HEK293 (cell line): ENCODE data around the gene TNNT3.

Experiments
- SETDB1 ChIP-seq: IDR thresholded peaks from one replicate; pipeline ENCODE4 v1.6.1; 2017; ENCODE audit warnings: mild to moderate bottlenecking, low read length, moderate library complexity, mixed read lengths; ENCODE audit not compliant: insufficient read length
- ZBTB20 ChIP-seq: fragments of 450-650 bp; formaldehyde crosslinking; IDR thresholded peaks from 2 replicates; pipeline ENCODE4 v1.5.1; 2016; ENCODE audit warnings: missing biosample characterization, missing genetic modification characterization
- ZFP37 ChIP-seq: fragments of 450-650 bp; formaldehyde crosslinking; IDR thresholded peaks from 2 replicates; pipeline ENCODE4 v1.5.1; 2016; ENCODE audit warnings: missing biosample characterization, missing genetic modification characterization
- ZNF223 ChIP-seq: fragments of 450-650 bp; formaldehyde crosslinking; IDR thresholded peaks from 2 replicates; pipeline ENCODE4 v1.5.1; 2016; ENCODE audit warnings: missing biosample characterization, missing genetic modification characterization
- ZNF302 ChIP-seq: fragments of 450-650 bp; formaldehyde crosslinking; IDR thresholded peaks from 2 replicates; pipeline ENCODE4 v1.5.1; 2016; ENCODE audit warnings: missing biosample characterization, missing genetic modification characterization, low read depth
- ZNF76 ChIP-seq: fragments of 450-650 bp; formaldehyde crosslinking; IDR thresholded peaks from 2 replicates; pipeline ENCODE4; 2016; ENCODE audit warnings: low read depth, missing biosample characterization, missing genetic modification characterization, borderline replicate concordance
- TF ChIP-seq, protein P1 (sequence below): fragments of 450-650 bp; formaldehyde crosslinking; IDR thresholded peaks from 2 replicates; pipeline ENCODE4 v1.5.1; 2016; ENCODE audit warnings: missing biosample characterization, missing genetic modification characterization
- TF ChIP-seq, protein P2 (sequence below): fragments of 450-650 bp; formaldehyde crosslinking; IDR thresholded peaks from 2 replicates; pipeline ENCODE4 v1.5.1; 2016; ENCODE audit warnings: missing biosample characterization, missing genetic modification characterization, low read depth

DNA sequence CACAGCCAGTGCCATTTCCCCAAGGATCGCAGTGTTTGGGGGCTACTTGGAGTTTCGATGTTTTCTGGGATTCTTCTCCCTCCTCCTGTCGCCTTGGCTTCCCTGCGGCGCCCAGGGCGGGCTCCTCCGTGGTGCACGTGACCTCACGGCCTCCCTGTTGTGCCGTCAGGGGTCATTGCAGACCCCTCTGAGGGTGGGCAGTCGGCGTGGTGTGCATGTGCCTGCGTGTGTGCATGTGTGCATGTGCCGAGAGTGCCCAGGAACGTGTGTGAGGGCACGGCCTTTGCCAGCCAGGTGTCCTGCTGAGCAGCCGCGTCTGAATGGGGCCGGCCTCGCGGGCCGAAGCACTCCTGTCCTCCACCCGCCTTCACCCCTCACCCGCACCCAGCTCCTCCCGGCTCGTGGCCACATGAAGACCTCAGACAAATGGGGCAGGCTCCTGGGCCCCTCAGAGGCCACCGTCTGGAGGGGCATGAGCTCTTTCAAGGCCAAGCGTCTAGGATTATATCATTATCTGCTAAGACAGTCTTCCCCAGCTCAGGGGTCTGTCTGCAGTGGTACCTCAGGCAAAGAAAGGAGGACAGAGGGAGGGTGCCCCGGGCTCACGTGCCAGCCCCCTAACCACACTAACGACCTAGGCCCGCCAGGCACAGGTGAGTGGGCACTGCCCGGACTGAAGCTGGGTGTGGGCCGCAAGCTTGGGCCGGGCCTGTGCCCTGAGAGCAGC lies 18.3 kb downstream of the TNNT3 start:
- TF ChIP-seq, protein P1, sequence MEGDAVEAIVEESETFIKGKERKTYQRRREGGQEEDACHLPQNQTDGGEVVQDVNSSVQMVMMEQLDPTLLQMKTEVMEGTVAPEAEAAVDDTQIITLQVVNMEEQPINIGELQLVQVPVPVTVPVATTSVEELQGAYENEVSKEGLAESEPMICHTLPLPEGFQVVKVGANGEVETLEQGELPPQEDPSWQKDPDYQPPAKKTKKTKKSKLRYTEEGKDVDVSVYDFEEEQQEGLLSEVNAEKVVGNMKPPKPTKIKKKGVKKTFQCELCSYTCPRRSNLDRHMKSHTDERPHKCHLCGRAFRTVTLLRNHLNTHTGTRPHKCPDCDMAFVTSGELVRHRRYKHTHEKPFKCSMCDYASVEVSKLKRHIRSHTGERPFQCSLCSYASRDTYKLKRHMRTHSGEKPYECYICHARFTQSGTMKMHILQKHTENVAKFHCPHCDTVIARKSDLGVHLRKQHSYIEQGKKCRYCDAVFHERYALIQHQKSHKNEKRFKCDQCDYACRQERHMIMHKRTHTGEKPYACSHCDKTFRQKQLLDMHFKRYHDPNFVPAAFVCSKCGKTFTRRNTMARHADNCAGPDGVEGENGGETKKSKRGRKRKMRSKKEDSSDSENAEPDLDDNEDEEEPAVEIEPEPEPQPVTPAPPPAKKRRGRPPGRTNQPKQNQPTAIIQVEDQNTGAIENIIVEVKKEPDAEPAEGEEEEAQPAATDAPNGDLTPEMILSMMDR (tag by site-specific recombination) = no peak
- no peak for TF ChIP-seq SETDB1
- no peak for TF ChIP-seq ZNF302 (tag by site-specific recombination)
- TF ChIP-seq, protein P2, sequence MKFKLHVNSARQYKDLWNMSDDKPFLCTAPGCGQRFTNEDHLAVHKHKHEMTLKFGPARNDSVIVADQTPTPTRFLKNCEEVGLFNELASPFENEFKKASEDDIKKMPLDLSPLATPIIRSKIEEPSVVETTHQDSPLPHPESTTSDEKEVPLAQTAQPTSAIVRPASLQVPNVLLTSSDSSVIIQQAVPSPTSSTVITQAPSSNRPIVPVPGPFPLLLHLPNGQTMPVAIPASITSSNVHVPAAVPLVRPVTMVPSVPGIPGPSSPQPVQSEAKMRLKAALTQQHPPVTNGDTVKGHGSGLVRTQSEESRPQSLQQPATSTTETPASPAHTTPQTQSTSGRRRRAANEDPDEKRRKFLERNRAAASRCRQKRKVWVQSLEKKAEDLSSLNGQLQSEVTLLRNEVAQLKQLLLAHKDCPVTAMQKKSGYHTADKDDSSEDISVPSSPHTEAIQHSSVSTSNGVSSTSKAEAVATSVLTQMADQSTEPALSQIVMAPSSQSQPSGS (tag by site-specific recombination) = no peak
- no peak for TF ChIP-seq ZNF76 (tag by site-specific recombination)
- no peak for TF ChIP-seq ZBTB20 (tag by site-specific recombination)
- TF ChIP-seq ZFP37 (tag by site-specific recombination) = no peak
- no peak for TF ChIP-seq ZNF223 (tag by site-specific recombination)
